HK-2 (cell line): ENCODE data around the gene C5orf63.
"Not testable (repeated sequence)": the region's sequence is repeated elsewhere in the genome, so short reads cannot be mapped to it uniquely, and the experiment has no call there.

Source experiments
- DNase-seq: peaks from one replicate; pipeline ENCODE4 v3.0.0-alpha.2; 2018; ENCODE audit not compliant: unreplicated experiment

Gene C5orf63

GRCh38 chr5:127076315-127077129 lies 3.2 kb upstream of the C5orf63 start:
- no peak for DNase-seq

GRCh38 chr5:127074466-127074865 lies 1.2 kb upstream of the C5orf63 start:
- no peak for DNase-seq

- no peak for DNase-seq
These were observed 3.1 kb downstream of the C5orf63 start for GRCh38 chr5:127070243-127070642.

GRCh38 chr5:127068493-127069214 lies 4.6 kb downstream of the C5orf63 start:
- peak; percentile 37 for DNase-seq

GRCh38 chr5:127066721-127067120 lies 6.6 kb downstream of the C5orf63 start:
- no peak for DNase-seq

- DNase-seq: no peak
These were observed 9.0 kb downstream of the C5orf63 start for GRCh38 chr5:127064253-127064840.

GRCh38 chr5:127063257-127063913 lies 9.9 kb downstream of the C5orf63 start:
- DNase-seq: no peak

- DNase-seq: no peak
These were observed 11.3 kb downstream of the C5orf63 start for GRCh38 chr5:127061956-127062355.

- DNase-seq: no peak
These were observed 11.8 kb downstream of the C5orf63 start for GRCh38 chr5:127061537-127061936.

GRCh38 chr5:127060470-127060985 lies 12.8 kb downstream of the C5orf63 start:
- no peak for DNase-seq

- DNase-seq: no peak
These were observed 16.4 kb downstream of the C5orf63 start for GRCh38 chr5:127056896-127057295.

- DNase-seq: no peak
These were observed 17.2 kb downstream of the C5orf63 start for GRCh38 chr5:127055880-127056653.

GRCh38 chr5:127053551-127053950 lies 19.8 kb downstream of the C5orf63 start:
- not testable (repeated sequence) for DNase-seq

- DNase-seq: no peak
These were observed 20.3 kb downstream of the C5orf63 start for GRCh38 chr5:127053049-127053448.

- DNase-seq: no peak
These were observed 21.7 kb downstream of the C5orf63 start for GRCh38 chr5:127051591-127051990.

- no peak for DNase-seq
These were observed 26.8 kb downstream of the C5orf63 start for GRCh38 chr5:127046343-127047072.

GRCh38 chr5:127042593-127042992 lies 30.7 kb downstream of the C5orf63 start:
- no peak for DNase-seq

GRCh38 chr5:127041571-127041970 lies 31.7 kb downstream of the C5orf63 start:
- no peak for DNase-seq

- DNase-seq: no peak
These were observed 32.3 kb downstream of the C5orf63 start for GRCh38 chr5:127040796-127041520.

- DNase-seq: no peak
These were observed 34.8 kb downstream of the C5orf63 start for GRCh38 chr5:127038550-127038949.
